ENCODE data around the gene OVOL2.
"Not testable (repeated sequence)": the region's sequence is repeated elsewhere in the genome, so short reads cannot be mapped to it uniquely, and the experiment has no call there.

Gene OVOL2

DNA sequence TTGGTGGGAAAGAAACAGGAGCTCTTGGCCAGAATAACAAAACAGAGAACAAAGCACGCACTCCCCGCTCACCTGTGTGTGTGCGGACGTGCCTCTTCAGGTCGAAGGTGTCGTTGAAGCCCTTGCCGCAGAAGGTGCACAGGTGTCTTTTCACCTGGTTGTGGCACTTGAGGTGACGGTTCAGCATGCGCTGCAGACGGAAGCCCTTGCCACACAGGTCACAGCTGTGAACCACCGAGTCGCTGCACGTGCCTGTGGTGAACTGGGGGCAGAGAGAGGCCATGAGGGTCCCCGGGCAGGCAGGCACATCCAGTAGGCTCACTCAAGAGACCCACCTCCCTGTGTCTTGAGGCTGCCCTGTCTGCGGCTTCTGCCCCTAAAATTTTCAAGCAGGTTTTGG is 16.3 kb downstream of the OVOL2 start:
- no peaks in the 10 kb centered on the region for H3K36me3 ChIP-seq (ENCODE audit: insufficient read depth, insufficient read length, low read length)
- no peak overlapping the region for H3K4me3 ChIP-seq (ENCODE audit: insufficient read length, low read depth)
- no peak overlapping the region for H3K9ac ChIP-seq (ENCODE audit: insufficient read length, low read depth)
- H3K4me1 ChIP-seq (ENCODE audit: insufficient read depth, insufficient read length) = peaks cover 4% of the 10 kb centered on the region
- DNase-seq (ENCODE audit: low read depth, low spot score) = no peak
- no peaks in the 10 kb centered on the region for H3K9me3 ChIP-seq (ENCODE audit: insufficient read depth, low read length)
- no peaks in the 10 kb centered on the region for H3K27me3 ChIP-seq (ENCODE audit: insufficient read depth, insufficient read length)
- TF ChIP-seq ZNF274 (IDR thresholded peaks at IDR 0.05; ENCODE audit: low read depth, low read length) = no peak
- TF ChIP-seq YY1 (IDR thresholded peaks at IDR 0.05; ENCODE audit: insufficient read depth, insufficient read length) = no peak
- no peak for TF ChIP-seq SUZ12 (IDR thresholded peaks at IDR 0.05; ENCODE audit: extremely low read depth, insufficient read depth, insufficient read length)

DNA sequence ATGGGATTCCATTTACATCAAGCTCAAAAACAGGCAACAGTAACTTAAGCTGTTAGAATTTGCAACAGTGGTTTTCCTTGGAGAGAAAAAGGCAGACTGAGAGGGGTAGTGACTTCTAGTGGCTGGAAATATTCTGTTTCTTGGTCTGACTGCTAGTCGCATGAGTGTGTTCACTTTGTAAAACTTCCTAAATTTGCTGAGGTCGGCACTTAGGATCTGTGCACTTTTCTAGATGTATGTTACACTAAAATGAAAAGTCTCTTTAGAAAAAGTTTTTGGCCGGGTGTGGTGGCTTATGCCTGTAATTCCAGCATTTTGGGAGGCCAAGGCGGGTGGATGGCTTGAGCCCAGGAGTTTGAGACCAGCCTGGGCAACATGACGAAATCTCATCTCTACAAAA is 18.7 kb downstream of the OVOL2 start:
- H3K4me3 ChIP-seq (ENCODE audit: insufficient read length, low read depth) = no peak overlapping the region
- TF ChIP-seq ZNF274 (IDR thresholded peaks at IDR 0.05; ENCODE audit: low read depth, low read length) (no peak), SUZ12 (IDR thresholded peaks at IDR 0.05; ENCODE audit: extremely low read depth, insufficient read depth, insufficient read length) (no peak)
- H3K36me3 ChIP-seq (ENCODE audit: insufficient read depth, insufficient read length, low read length) = no peaks in the 10 kb centered on the region
- H3K9me3 ChIP-seq (ENCODE audit: insufficient read depth, low read length) = no peaks in the 10 kb centered on the region
- H3K4me1 ChIP-seq (ENCODE audit: insufficient read depth, insufficient read length) = peaks cover 4% of the 10 kb centered on the region
- H3K9ac ChIP-seq (ENCODE audit: insufficient read length, low read depth) = no peak overlapping the region
- H3K27me3 ChIP-seq (ENCODE audit: insufficient read depth, insufficient read length) = no peaks in the 10 kb centered on the region
- DNase-seq (ENCODE audit: low read depth, low spot score) = no peak

- no peaks in the 10 kb centered on the region for H3K36me3 ChIP-seq (ENCODE audit: insufficient read depth, insufficient read length, low read length)
- no peaks in the 10 kb centered on the region for H3K27me3 ChIP-seq (ENCODE audit: insufficient read depth, insufficient read length)
- TF ChIP-seq SUZ12 (IDR thresholded peaks at IDR 0.05; ENCODE audit: extremely low read depth, insufficient read depth, insufficient read length) (no peak), ZNF274 (IDR thresholded peaks at IDR 0.05; ENCODE audit: low read depth, low read length) (no peak), YY1 (IDR thresholded peaks at IDR 0.05; ENCODE audit: insufficient read depth, insufficient read length) (no peak)
- H3K9me3 ChIP-seq (ENCODE audit: insufficient read depth, low read length) = no peaks in the 10 kb centered on the region
- no peak overlapping the region for H3K4me3 ChIP-seq (ENCODE audit: insufficient read length, low read depth)
- DNase-seq (ENCODE audit: low read depth, low spot score) = no peak
- no peak overlapping the region for H3K9ac ChIP-seq (ENCODE audit: insufficient read length, low read depth)
- H3K4me1 ChIP-seq (ENCODE audit: insufficient read depth, insufficient read length) = peaks cover 4% of the 10 kb centered on the region
Measured at GRCh38 chr20:18034039-18034438, 23.7 kb downstream of the OVOL2 start.

GRCh38 chr20:18032977-18033892 is 24.5 kb downstream of the OVOL2 start:
- DNase-seq (ENCODE audit: low read depth, low spot score) = peak; percentile 20
- Histone ChIP-seq H3K27me3 (ENCODE audit: insufficient read depth, insufficient read length) (no peaks in the 10 kb centered on the region), H3K4me1 (ENCODE audit: insufficient read depth, insufficient read length) (peaks cover 4% of the 10 kb centered on the region), H3K9me3 (ENCODE audit: insufficient read depth, low read length) (no peaks in the 10 kb centered on the region), H3K36me3 (ENCODE audit: insufficient read depth, insufficient read length, low read length) (no peaks in the 10 kb centered on the region), H3K4me3 (ENCODE audit: insufficient read length, low read depth) (no peak overlapping the region), H3K9ac (ENCODE audit: insufficient read length, low read depth) (no peak overlapping the region)
- TF ChIP-seq ZNF274 (IDR thresholded peaks at IDR 0.05; ENCODE audit: low read depth, low read length) = no peak
- no peak for TF ChIP-seq SUZ12 (IDR thresholded peaks at IDR 0.05; ENCODE audit: extremely low read depth, insufficient read depth, insufficient read length)
- no peak for TF ChIP-seq YY1 (IDR thresholded peaks at IDR 0.05; ENCODE audit: insufficient read depth, insufficient read length)

DNA sequence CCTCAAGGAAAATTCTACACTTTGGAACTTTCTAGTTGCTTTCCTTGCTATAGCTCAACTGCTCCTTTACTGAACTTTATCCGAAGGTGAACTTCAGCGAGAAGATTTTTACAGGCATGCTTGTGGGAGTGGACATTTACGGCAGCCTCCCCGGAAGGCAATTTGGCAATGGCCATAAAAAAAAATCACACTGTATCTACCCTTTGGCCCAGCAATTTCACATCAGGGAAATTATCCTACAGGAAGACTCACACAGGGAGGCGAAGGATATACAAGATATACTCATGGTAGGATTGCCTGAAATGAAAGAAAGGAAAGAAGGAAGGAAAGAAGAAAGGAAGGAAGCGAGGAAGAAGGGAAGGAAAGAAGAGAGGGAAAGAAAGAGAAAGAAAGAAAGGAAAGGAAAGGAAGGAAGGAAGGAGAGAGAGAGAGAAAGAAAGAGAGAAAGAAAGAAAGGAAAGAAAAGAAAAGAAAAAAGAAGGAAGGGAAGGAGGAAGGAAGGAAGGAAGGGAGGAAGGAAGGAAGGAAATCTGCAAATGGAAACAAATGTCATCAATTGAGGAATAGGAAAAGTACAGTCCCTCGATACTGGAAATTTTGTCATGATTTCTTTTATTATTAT is 25.7 kb downstream of the OVOL2 start:
- no peaks in the 10 kb centered on the region for H3K27me3 ChIP-seq (ENCODE audit: insufficient read depth, insufficient read length)
- no peak overlapping the region for H3K4me3 ChIP-seq (ENCODE audit: insufficient read length, low read depth)
- TF ChIP-seq ZNF274 (IDR thresholded peaks at IDR 0.05; ENCODE audit: low read depth, low read length) (no peak), YY1 (IDR thresholded peaks at IDR 0.05; ENCODE audit: insufficient read depth, insufficient read length) (no peak), SUZ12 (IDR thresholded peaks at IDR 0.05; ENCODE audit: extremely low read depth, insufficient read depth, insufficient read length) (no peak)
- no peak for DNase-seq (ENCODE audit: low read depth, low spot score)
- no peak overlapping the region for H3K9ac ChIP-seq (ENCODE audit: insufficient read length, low read depth)
- no peaks in the 10 kb centered on the region for H3K9me3 ChIP-seq (ENCODE audit: insufficient read depth, low read length)
- no peaks in the 10 kb centered on the region for H3K36me3 ChIP-seq (ENCODE audit: insufficient read depth, insufficient read length, low read length)
- no peaks in the 10 kb centered on the region for H3K4me1 ChIP-seq (ENCODE audit: insufficient read depth, insufficient read length)

GRCh38 chr20:18031050-18031449 is 26.7 kb downstream of the OVOL2 start:
- Histone ChIP-seq H3K4me3 (ENCODE audit: insufficient read length, low read depth) (no peak overlapping the region), H3K4me1 (ENCODE audit: insufficient read depth, insufficient read length) (no peaks in the 10 kb centered on the region), H3K27me3 (ENCODE audit: insufficient read depth, insufficient read length) (no peaks in the 10 kb centered on the region), H3K9ac (ENCODE audit: insufficient read length, low read depth) (no peak overlapping the region), H3K36me3 (ENCODE audit: insufficient read depth, insufficient read length, low read length) (no peaks in the 10 kb centered on the region), H3K9me3 (ENCODE audit: insufficient read depth, low read length) (no peaks in the 10 kb centered on the region)
- DNase-seq (ENCODE audit: low read depth, low spot score) = no peak
- TF ChIP-seq ZNF274 (IDR thresholded peaks at IDR 0.05; ENCODE audit: low read depth, low read length) = no peak
- no peak for TF ChIP-seq YY1 (IDR thresholded peaks at IDR 0.05; ENCODE audit: insufficient read depth, insufficient read length)
- no peak for TF ChIP-seq SUZ12 (IDR thresholded peaks at IDR 0.05; ENCODE audit: extremely low read depth, insufficient read depth, insufficient read length)

- DNase-seq (ENCODE audit: low read depth, low spot score) = no peak
- no peak overlapping the region for H3K9ac ChIP-seq (ENCODE audit: insufficient read length, low read depth)
- no peak overlapping the region for H3K4me3 ChIP-seq (ENCODE audit: insufficient read length, low read depth)
- H3K36me3 ChIP-seq (ENCODE audit: insufficient read depth, insufficient read length, low read length) = no peaks in the 10 kb centered on the region
- H3K27me3 ChIP-seq (ENCODE audit: insufficient read depth, insufficient read length) = peaks cover 2% of the 10 kb centered on the region
- no peaks in the 10 kb centered on the region for H3K4me1 ChIP-seq (ENCODE audit: insufficient read depth, insufficient read length)
- H3K9me3 ChIP-seq (ENCODE audit: insufficient read depth, low read length) = no peaks in the 10 kb centered on the region
- TF ChIP-seq ZNF274 (IDR thresholded peaks at IDR 0.05; ENCODE audit: low read depth, low read length) (no peak), SUZ12 (IDR thresholded peaks at IDR 0.05; ENCODE audit: extremely low read depth, insufficient read depth, insufficient read length) (no peak), YY1 (IDR thresholded peaks at IDR 0.05; ENCODE audit: insufficient read depth, insufficient read length) (no peak)
Measured at GRCh38 chr20:18030020-18030419, 27.7 kb downstream of the OVOL2 start.

DNA sequence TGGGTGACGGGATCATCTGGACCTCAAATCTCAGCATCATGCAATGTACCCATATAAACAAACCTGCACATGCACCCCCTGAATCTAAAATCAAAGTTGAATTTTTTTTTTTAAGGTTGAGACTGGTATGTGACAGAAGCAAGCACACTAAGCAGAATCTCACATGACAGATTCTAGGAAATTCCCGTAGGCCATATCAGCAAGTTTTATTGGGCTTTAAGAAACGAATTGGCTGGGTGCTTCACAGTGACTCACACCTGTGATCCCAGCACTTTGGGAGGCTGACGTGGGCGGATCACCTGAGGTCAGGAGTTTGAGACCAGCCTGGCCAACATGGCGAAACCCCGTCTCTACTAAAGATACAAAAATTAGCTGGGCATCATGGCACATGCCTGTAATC is 30.7 kb downstream of the OVOL2 start:
- not testable (repeated sequence) for H3K9ac ChIP-seq (ENCODE audit: insufficient read length, low read depth); H3K4me3 ChIP-seq (ENCODE audit: insufficient read length, low read depth); H3K9me3 ChIP-seq (ENCODE audit: insufficient read depth, low read length); H3K4me1 ChIP-seq (ENCODE audit: insufficient read depth, insufficient read length); DNase-seq (ENCODE audit: low read depth, low spot score); H3K27me3 ChIP-seq (ENCODE audit: insufficient read depth, insufficient read length); H3K36me3 ChIP-seq (ENCODE audit: insufficient read depth, insufficient read length, low read length)

Measured in NT2/D1 (cell line).